ENCODE data around the gene LCE1D.

DNA sequence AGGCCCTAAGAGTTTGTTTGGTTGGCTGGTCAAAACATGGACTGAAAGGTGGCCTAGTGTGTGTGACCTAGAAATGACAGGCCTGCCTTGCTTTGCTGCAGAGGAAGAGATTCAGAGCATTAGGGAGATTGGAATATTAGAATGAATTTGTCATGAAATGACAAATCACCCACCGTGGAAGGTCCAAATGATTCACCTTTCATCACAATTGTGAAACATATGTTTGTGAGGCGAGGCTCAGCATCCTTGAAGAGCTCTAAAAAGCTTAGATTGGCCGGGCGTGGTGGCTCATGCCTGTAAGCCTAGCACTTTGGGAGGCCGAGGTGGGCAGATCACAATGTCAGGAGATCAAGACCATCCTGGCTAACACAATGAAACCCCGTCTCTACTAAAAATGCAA, 20.8 kb downstream of the LCE1D start:
- TF ChIP-seq, protein P1, sequence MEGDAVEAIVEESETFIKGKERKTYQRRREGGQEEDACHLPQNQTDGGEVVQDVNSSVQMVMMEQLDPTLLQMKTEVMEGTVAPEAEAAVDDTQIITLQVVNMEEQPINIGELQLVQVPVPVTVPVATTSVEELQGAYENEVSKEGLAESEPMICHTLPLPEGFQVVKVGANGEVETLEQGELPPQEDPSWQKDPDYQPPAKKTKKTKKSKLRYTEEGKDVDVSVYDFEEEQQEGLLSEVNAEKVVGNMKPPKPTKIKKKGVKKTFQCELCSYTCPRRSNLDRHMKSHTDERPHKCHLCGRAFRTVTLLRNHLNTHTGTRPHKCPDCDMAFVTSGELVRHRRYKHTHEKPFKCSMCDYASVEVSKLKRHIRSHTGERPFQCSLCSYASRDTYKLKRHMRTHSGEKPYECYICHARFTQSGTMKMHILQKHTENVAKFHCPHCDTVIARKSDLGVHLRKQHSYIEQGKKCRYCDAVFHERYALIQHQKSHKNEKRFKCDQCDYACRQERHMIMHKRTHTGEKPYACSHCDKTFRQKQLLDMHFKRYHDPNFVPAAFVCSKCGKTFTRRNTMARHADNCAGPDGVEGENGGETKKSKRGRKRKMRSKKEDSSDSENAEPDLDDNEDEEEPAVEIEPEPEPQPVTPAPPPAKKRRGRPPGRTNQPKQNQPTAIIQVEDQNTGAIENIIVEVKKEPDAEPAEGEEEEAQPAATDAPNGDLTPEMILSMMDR (IDR thresholded peaks at IDR 0.05; ENCODE audit: insufficient read depth, low read length), result no peak
- TF ChIP-seq, protein P2, sequence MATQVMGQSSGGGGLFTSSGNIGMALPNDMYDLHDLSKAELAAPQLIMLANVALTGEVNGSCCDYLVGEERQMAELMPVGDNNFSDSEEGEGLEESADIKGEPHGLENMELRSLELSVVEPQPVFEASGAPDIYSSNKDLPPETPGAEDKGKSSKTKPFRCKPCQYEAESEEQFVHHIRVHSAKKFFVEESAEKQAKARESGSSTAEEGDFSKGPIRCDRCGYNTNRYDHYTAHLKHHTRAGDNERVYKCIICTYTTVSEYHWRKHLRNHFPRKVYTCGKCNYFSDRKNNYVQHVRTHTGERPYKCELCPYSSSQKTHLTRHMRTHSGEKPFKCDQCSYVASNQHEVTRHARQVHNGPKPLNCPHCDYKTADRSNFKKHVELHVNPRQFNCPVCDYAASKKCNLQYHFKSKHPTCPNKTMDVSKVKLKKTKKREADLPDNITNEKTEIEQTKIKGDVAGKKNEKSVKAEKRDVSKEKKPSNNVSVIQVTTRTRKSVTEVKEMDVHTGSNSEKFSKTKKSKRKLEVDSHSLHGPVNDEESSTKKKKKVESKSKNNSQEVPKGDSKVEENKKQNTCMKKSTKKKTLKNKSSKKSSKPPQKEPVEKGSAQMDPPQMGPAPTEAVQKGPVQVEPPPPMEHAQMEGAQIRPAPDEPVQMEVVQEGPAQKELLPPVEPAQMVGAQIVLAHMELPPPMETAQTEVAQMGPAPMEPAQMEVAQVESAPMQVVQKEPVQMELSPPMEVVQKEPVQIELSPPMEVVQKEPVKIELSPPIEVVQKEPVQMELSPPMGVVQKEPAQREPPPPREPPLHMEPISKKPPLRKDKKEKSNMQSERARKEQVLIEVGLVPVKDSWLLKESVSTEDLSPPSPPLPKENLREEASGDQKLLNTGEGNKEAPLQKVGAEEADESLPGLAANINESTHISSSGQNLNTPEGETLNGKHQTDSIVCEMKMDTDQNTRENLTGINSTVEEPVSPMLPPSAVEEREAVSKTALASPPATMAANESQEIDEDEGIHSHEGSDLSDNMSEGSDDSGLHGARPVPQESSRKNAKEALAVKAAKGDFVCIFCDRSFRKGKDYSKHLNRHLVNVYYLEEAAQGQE (IDR thresholded peaks at IDR 0.05; ENCODE audit: insufficient replicate concordance, low read depth), result no peak
- TF ChIP-seq POLR2AphosphoS5 (IDR thresholded peaks at IDR 0.05; ENCODE audit: low read depth) (no peak), SPI1 (IDR thresholded peaks at IDR 0.05; ENCODE audit: borderline replicate concordance, low read depth) (no peak), GABPA (IDR thresholded peaks at IDR 0.05; ENCODE audit: low read depth) (no peak)

Data from HL-60 (cell line).